Smooth muscle cell (in vitro differentiated cells): Measurements from ENCODE around the gene DHFR. TPM values are rescaled to one million over a fixed set of nuclear protein-coding genes. Genes with fewer than 3 reads are reported as not detected.

Source experiments
- DNase-seq: peaks from one replicate; lab custom pipeline; 2025; ENCODE audit not compliant: unreplicated experiment; lab: John Stamatoyannopoulos, UW
- H2AFZ ChIP-seq: fragments of 200-600 bp; sonication (generic); 2 replicates; pipeline ENCODE4 v1.6.0; 2016; ENCODE audit warnings: antibody characterized with exemption, low read depth, mild to moderate bottlenecking
- H3F3A ChIP-seq: fragments of 200-600 bp; sonication (generic); 2 replicates; pipeline ENCODE4 v1.6.0; 2017; ENCODE audit warnings: antibody characterized with exemption, low read depth
- H3K27ac ChIP-seq: fragments of 200-600 bp; sonication (generic); 2 replicates; pipeline ENCODE4 v1.5.1; 2016; ENCODE audit warnings: low read depth, mild to moderate bottlenecking
- H3K27me3 ChIP-seq: fragments of 200-600 bp; sonication (generic); 2 replicates; pipeline ENCODE4 v1.6.1; 2016; ENCODE audit warnings: low read depth, mild to moderate bottlenecking
- H3K36me3 ChIP-seq: fragments of 200-600 bp; sonication (generic); 2 replicates; pipeline ENCODE4 v1.5.1; 2016; ENCODE audit warnings: low read depth
- H3K4me1 ChIP-seq: fragments of 200-600 bp; sonication (generic); 2 replicates; pipeline ENCODE4 v1.5.1; 2016; ENCODE audit warnings: low read depth
- H3K4me2 ChIP-seq: fragments of 200-600 bp; sonication (generic); 2 replicates; pipeline ENCODE4 v1.6.0; 2016; ENCODE audit warnings: mild to moderate bottlenecking
- H3K4me3 ChIP-seq: fragments of 200-600 bp; sonication (generic); 2 replicates; pipeline ENCODE4 v1.5.1; 2016; ENCODE audit warnings: mild to moderate bottlenecking
- H3K79me2 ChIP-seq: fragments of 200-600 bp; sonication (generic); 2 replicates; pipeline ENCODE4 v1.6.0; 2016; ENCODE audit warnings: low read depth, mild to moderate bottlenecking
- H3K9ac ChIP-seq: fragments of 200-600 bp; sonication (generic); 2 replicates; pipeline ENCODE4 v1.6.0; 2016; ENCODE audit warnings: low read depth
- H3K9me3 ChIP-seq: fragments of 200-600 bp; sonication (generic); replicated peaks from 2 replicates; pipeline ENCODE4 v1.5.1; 2016; ENCODE audit warnings: low read depth
- H4K20me1 ChIP-seq: fragments of 200-600 bp; sonication (generic); 2 replicates; pipeline ENCODE4 v1.6.0; 2016; ENCODE audit warnings: low read depth
- WGBS: methylation state at CpG from one replicate; pipeline ENCODE4 v1.1.7; 2016; ENCODE audit warnings: low lambda C conversion rate; 5-methylcytosine and 5-hydroxymethylcytosine counted together
- polyA plus RNA-seq: library from polyadenylated mRNA; unstranded; fragments of >200 nt; fragmentation: Nextera tagmentation; extraction: Ambion mirVana; gene quantifications from 2 replicates; pipeline ENCODE4 v1.2.1, GENCODE V29; 2016
- total RNA-seq: library from RNA; depleted of rRNA; stranded (reverse); fragments of >200 nt; gene quantifications from 2 replicates; pipeline ENCODE4 v1.2.3, GENCODE V29; 2014
- TF ChIP-seq, protein P1 (sequence below): fragments of 200-600 bp; sonication (generic); IDR thresholded peaks from 2 replicates; pipeline ENCODE4 v1.5.1; 2017; ENCODE audit warnings: borderline replicate concordance, mild to moderate bottlenecking, antibody characterized with exemption; ENCODE audit not compliant: insufficient read depth, poor library complexity, severe bottlenecking

Gene DHFR
- total and polyA plus RNA-seq, 2 experiments from 2014 or later = 7.4 to 16.5 TPM

GRCh38 chr5:80696450-80696849, 41.7 kb upstream of the DHFR start:
- Histone ChIP-seq H4K20me1 (no peaks in the 10 kb centered on the region), H2AFZ (no peak overlapping the region), H3K27ac (no peak overlapping the region)

DNA sequence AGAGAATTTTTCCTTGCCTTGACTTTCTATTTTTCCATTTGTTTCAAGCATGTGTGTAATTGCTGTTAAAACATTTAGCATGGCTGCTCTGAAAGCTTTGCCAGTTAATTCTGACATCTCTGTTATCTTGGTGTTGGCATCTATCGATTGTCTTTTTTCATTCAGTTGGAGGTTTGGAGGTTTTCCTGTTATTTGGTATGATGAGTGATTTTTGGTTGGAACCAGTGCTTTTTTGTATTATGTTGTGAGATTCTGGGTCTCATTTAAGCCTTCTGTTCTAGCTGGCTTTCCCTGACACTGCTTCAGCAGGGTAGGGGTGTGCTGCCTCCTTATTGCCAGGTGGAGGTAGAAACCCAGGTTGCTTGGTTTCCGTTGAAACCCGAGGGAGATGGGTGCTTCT, 40.9 kb upstream of the DHFR start:
- Histone ChIP-seq H3K4me3 (no peak overlapping the region), H3K27me3 (no peaks in the 10 kb centered on the region)
- WGBS = 94% methylated on average over 3 of the region's 3 CpGs

More at GRCh38 chr5:80696450-80696849, 41.7 kb upstream of the DHFR start:
- H3K36me3 ChIP-seq = no peaks in the 10 kb centered on the region
- H3K9ac ChIP-seq = no peak overlapping the region
- H3K79me2 ChIP-seq = no peaks in the 10 kb centered on the region
- TF ChIP-seq, protein P1, sequence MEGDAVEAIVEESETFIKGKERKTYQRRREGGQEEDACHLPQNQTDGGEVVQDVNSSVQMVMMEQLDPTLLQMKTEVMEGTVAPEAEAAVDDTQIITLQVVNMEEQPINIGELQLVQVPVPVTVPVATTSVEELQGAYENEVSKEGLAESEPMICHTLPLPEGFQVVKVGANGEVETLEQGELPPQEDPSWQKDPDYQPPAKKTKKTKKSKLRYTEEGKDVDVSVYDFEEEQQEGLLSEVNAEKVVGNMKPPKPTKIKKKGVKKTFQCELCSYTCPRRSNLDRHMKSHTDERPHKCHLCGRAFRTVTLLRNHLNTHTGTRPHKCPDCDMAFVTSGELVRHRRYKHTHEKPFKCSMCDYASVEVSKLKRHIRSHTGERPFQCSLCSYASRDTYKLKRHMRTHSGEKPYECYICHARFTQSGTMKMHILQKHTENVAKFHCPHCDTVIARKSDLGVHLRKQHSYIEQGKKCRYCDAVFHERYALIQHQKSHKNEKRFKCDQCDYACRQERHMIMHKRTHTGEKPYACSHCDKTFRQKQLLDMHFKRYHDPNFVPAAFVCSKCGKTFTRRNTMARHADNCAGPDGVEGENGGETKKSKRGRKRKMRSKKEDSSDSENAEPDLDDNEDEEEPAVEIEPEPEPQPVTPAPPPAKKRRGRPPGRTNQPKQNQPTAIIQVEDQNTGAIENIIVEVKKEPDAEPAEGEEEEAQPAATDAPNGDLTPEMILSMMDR = no peak
- H3K4me3 ChIP-seq = no peak overlapping the region
- no peak for DNase-seq
- H3K4me2 ChIP-seq = no peak overlapping the region
- 92% methylated on average over 3 of the region's 3 CpGs for WGBS
- peaks cover 5% of the 10 kb centered on the region for H3K4me1 ChIP-seq
- H3F3A ChIP-seq = no peaks in the 10 kb centered on the region
- no peaks in the 10 kb centered on the region for H3K9me3 ChIP-seq
- H3K27me3 ChIP-seq = no peaks in the 10 kb centered on the region

DNA sequence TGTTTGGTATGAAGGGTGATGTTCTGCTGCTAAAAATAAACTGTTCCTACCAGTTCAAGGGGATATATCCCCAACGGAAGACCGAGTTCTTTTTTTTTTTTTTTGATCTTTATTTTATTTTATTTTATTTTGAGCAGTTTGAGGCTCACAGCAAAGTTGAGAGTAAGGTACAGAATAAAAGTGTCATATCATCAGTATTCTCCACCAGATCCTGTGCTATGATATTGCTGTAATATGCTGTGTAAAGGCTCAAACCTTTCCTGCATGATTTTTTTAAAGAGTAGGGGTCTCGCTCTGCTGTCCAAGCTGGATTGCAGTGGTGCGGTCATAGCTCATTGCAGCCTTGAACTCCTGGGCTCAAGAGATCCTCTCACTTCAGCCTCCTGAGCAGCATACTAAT, 34.8 kb upstream of the DHFR start:
- Histone ChIP-seq H3K9ac (no peak overlapping the region), H3K27ac (no peak overlapping the region)
- 95% methylated on average over 4 of the region's 4 CpGs for WGBS

More for the DNA sequence above, 40.9 kb upstream of the DHFR start:
- no peak overlapping the region for H2AFZ ChIP-seq
- no peak for DNase-seq
- no peaks in the 10 kb centered on the region for H3K4me1 ChIP-seq
- H3K4me2 ChIP-seq = no peak overlapping the region
- H4K20me1 ChIP-seq = no peaks in the 10 kb centered on the region
- H3K9me3 ChIP-seq = no peaks in the 10 kb centered on the region
- no peaks in the 10 kb centered on the region for H3K36me3 ChIP-seq
- no peaks in the 10 kb centered on the region for H3F3A ChIP-seq
- no peak overlapping the region for H3K27ac ChIP-seq
- TF ChIP-seq, protein P1 = no peak
- H3K9ac ChIP-seq = no peak overlapping the region
- no peaks in the 10 kb centered on the region for H3K79me2 ChIP-seq

More for the DNA sequence above, 34.8 kb upstream of the DHFR start:
- no peak for DNase-seq
- H4K20me1 ChIP-seq = no peaks in the 10 kb centered on the region
- H3K27me3 ChIP-seq = no peaks in the 10 kb centered on the region
- H3F3A ChIP-seq = no peaks in the 10 kb centered on the region
- H3K36me3 ChIP-seq = no peaks in the 10 kb centered on the region
- H3K79me2 ChIP-seq = no peaks in the 10 kb centered on the region
- no peaks in the 10 kb centered on the region for H3K9me3 ChIP-seq
- H3K4me3 ChIP-seq = no peak overlapping the region
- no peaks in the 10 kb centered on the region for H3K4me1 ChIP-seq
- TF ChIP-seq, protein P1 = no peak
- no peak overlapping the region for H3K4me2 ChIP-seq
- H2AFZ ChIP-seq = no peak overlapping the region
